HuH-7.5 (cell line): ENCODE measurements around the gene TERT.

ENCODE experiments used
- DNase-seq: peaks from one replicate; pipeline ENCODE4 v3.0.0; 2011; ENCODE audit warnings: low spot score

The TERT gene

DNA sequence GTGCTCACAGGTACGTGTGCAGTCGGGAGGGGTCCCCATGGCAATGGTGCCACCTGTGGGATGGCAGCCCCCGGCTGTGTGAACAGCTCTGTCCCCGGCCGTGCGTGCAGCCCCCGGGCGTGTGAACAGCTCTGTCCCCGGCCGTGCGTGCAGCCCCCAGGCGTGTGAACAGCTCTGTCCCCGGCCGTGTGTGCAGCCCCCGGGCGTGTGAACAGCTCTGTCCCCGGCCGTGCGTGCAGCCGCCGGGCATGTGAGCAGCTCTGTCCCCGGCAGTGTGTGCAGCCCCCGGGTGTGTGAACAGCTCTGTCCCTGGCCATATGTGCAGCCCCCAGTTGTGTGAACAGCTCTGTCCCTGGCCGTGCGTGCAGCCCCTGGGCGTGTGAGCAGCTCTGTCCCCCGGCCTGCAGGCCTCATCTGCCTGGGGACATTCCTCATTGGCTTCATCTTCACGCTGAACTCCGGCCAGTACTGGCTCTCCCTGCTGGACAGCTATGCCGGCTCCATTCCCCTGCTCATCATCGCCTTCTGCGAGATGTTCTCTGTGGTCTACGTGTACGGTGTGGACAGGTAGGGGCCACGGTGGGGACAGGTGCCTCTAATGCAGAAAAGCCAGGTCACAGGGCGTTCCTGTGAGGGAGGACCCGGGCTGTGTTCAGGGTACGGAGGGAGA, 75.6 kb downstream of the TERT start:
- no peak for DNase-seq

GRCh38 chr5:1218351-1219080, 76.4 kb downstream of the TERT start:
- no peak for DNase-seq

DNA sequence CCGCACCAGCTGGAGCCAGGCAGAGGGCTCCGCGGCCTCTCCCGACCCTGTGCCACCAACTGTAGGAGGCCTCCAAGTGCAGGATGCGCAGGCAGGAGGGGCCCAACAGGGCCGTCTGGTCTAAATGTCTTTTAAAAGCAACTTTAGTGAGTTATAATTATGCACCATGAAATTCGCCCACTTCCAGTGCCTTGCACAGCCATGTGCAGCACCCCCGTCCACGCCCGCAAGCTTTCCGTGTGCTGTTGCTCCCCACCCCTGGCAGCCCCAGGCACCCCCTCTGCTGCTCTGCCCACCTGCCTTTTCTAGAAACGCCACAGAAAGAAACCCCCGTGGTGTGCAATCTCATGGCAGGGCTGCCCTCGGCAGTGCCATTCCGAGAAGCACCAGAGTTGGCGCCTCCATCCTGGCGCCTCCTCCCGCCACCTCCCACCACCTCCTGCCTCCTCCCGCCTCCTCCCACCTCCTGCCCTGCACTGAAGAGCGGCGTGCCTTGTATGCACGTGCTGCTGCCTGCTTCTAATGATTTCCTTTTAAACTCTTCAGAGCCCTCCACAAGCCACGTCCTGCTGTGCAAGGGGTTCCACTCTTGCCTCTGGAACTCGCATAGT, 77.2 kb downstream of the TERT start:
- no peak for DNase-seq

DNA sequence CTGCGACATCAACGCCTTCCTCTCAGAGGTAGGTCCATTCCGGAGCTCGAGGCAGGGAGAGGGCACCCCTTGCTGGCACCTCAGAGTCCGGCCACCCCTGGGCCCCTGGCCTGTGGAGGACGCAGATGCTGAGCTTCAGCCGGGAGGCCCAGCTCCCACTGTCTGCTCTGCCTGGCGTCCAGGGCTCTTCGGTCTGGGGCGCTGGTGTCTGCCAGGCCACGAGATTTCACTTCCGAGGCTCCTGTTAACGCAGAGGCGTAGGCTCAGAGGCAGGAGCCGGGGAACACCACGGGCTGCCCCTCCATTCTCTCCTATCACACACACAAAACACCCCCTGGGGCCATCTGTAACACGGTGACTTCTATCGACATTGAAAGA, 78.0 kb downstream of the TERT start:
- DNase-seq, result no peak

DNA sequence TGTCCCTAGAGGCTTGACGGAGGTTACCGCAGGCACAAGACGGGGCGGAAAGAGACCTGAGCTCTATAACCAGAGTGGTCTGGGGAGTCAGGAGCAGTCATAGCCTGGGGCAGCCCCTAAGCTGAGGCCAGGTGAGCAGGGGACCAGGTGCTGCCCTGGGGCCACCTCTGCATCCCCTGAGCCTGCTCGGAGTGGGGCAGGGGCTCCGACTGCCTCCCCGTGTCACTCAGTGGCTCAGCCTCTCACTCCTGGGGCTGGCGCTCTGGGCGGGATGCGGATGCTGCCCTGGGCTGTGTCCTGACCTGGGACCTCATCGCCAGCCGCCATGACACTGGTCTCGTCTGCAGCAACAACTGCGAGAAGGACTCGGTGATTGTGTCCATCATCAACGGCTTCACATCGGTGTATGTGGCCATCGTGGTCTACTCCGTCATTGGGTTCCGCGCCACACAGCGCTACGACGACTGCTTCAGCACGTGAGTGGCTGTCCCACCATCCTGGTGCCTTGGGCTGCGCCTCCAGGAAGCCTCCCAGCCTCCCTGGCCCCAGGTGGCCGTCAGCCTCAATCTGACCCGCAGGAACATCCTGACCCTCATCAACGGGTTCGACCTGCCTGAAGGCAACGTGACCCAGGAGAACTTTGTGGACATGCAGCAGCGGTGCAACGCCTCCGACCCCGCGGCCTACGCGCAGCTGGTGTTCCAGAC, 78.5 kb downstream of the TERT start:
- DNase-seq, result no peak

DNA sequence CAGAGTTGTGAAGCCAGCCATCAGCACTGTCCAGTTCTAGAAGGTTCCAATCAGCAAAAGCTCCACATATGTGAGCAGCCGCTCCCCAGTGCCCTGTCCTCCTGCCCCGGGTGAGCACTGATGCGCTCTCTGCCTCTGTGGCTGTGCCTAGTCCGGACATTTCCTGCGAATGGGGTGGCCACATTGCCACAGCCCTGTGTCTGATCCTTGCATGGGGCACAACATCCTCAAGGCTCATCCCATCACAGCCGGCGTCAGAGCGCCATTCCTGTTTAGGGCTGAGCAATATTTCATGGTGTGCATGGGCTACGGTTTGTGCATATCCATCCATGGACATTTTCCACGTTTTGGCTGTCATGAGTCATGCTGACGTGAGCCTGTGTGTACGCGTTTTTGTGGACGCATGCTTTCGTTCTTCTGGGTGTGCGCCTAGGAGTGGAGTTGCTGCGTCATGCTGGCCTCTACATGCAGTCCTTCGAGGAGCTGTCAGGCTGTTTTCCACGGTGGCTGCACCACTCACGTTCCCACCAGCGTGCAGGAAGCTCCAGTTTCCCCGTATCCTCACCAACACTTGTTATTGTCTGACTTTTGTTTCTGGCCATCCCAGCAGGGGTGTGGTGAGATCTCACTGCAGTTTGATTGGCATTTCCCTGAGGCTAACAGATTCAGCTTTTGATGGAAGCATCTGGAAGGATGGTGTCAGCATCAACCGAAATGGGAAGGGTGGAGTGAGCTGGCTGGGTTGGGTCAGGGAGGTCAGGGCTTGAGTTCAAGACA, 79.4 kb downstream of the TERT start:
- no peak for DNase-seq

- DNase-seq, result no peak
These were observed 80.0 kb downstream of the TERT start for GRCh38 chr5:1214936-1215220.

GRCh38 chr5:1214163-1214935, 80.5 kb downstream of the TERT start:
- no peak for DNase-seq

- DNase-seq, result no peak
These were observed 81.2 kb downstream of the TERT start for GRCh38 chr5:1213508-1214162.

- DNase-seq, result no peak
These were observed 82.0 kb downstream of the TERT start for GRCh38 chr5:1212881-1213280.

- DNase-seq, result no peak
These were observed 82.6 kb downstream of the TERT start for GRCh38 chr5:1212271-1212670.

GRCh38 chr5:1211701-1212100, 83.2 kb downstream of the TERT start:
- no peak for DNase-seq

GRCh38 chr5:1210832-1211251, 84.0 kb downstream of the TERT start:
- no peak for DNase-seq

- DNase-seq, result no peak
These were observed 84.7 kb downstream of the TERT start for GRCh38 chr5:1209896-1210776.

DNA sequence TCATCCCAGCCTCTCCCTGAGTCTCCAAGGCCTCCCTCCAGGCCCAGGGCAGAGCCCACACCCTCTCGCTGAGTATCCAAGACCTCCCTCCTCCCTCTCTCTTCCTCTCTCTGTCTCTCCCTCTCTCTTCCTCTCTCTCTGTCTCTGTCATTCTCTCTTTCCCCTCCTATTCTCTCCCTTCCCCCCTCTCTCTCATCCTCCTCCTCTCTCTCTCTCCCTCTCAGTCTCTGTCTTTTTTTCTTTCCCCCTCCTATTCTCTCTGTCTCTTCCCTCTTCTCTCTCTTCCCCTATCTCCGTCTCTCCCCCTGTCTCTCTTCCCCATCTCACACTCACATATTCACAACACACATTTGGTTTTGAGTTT, 85.4 kb downstream of the TERT start:
- no peak for DNase-seq

GRCh38 chr5:1208743-1209488, 86.0 kb downstream of the TERT start:
- no peak for DNase-seq

GRCh38 chr5:1208221-1208742, 86.6 kb downstream of the TERT start:
- DNase-seq, result no peak

- no peak for DNase-seq
These were observed 87.3 kb downstream of the TERT start for GRCh38 chr5:1207555-1207954.
